Activated T-helper 2 cell treated with anti-CD3 and anti-CD28 coated beads, Interferon-gamma antibody, Interleukin-2, Interleukin-4, amounts not matched to agents 10 μg/mL and 5 μg/mL and 100 μg/mL, durations not matched to agents 14 hours and 24 hours and 36 hours (primary cell): Measurements from ENCODE around the gene UBAC2. TPM values are rescaled to one million over a fixed set of nuclear protein-coding genes. Genes with fewer than 3 reads are reported as not detected.
A peak's percentile ranks its signal among the peaks of the same experiment; 100 is the strongest.

Experiments used
- DNase-seq: peaks from one replicate; pipeline ENCODE4 v3.0.0; 2021; ENCODE audit warnings: low spot score
- H3K27ac Mint-ChIP-seq: one replicate; pipeline ENCODE4 v1.8.0; 2021; ENCODE audit warnings: mixed read lengths
- H3K27me3 Mint-ChIP-seq: one replicate; pipeline ENCODE4 v1.8.0; 2021; ENCODE audit warnings: low read depth, mixed read lengths
- H3K36me3 Mint-ChIP-seq: one replicate; pipeline ENCODE4 v1.8.0; 2021; ENCODE audit warnings: low read depth, mixed read lengths
- H3K4me1 Mint-ChIP-seq: one replicate; pipeline ENCODE4 v1.8.0; 2021; ENCODE audit warnings: low read depth, mixed read lengths
- H3K4me3 Mint-ChIP-seq: one replicate; pipeline ENCODE4 v1.8.0; 2021; ENCODE audit warnings: low read depth, mild to moderate bottlenecking, moderate library complexity, mixed read lengths
- H3K9me3 Mint-ChIP-seq: one replicate; pipeline ENCODE4 v1.8.0; 2021; ENCODE audit warnings: mixed read lengths
- intact Hi-C: fragments of 100-400 bp; cut with micrococcal nuclease; formaldehyde crosslinking; loops from one replicate; pipeline ENCODE4 v1.15.1; 2023
- total RNA-seq: library from RNA; stranded (reverse); gene quantifications from 2 replicates; pipeline ENCODE4 v1.2.3, GENCODE V29; 2022

Gene UBAC2, protein sequence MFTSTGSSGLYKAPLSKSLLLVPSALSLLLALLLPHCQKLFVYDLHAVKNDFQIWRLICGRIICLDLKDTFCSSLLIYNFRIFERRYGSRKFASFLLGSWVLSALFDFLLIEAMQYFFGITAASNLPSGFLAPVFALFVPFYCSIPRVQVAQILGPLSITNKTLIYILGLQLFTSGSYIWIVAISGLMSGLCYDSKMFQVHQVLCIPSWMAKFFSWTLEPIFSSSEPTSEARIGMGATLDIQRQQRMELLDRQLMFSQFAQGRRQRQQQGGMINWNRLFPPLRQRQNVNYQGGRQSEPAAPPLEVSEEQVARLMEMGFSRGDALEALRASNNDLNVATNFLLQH
- total RNA-seq, result 53.4 and 55.1 TPM in 2 replicates

DNA sequence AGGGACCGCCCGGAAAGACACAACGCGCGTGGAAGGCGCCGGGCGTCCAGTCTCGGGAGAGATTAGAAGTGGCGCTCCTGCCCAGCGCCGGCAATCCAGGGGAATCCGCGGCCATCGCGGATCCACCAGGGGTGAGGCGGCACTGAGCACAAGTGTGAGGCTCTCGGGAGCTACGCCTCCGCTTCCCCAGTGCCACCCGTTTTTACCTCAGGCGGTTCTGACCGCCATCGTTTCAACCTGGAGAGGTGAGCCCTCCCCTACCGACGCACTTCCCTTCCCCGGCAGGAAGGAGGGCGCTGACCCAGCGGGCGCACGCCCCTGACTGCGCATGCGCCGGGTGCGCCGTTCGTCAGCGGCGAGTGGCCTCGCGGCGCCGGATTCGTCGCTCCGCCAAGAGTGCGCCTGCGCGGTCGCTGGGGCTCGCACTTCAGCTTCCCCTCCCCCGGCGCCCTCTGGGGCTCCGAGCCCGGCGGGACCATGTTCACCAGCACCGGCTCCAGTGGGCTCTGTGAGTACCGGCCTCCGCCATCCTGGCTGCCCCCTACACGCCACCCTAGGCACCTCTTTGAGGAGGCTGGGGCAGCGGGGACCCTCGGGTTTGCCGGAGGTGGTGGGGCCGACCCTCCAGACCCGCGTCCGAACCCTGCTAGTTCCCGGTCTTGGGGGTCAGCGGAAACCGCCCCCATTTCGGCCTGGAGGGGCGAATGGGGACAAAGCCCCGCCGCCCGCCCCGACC is at the start of gene UBAC2:
Gene UBAC2 (plus strand): TSS at position 423 of the 736 bp plus-strand sequence. CDS start 55 bp downstream, at position 478.
- H3K36me3 Mint-ChIP-seq, result peaks cover 45% of the 10 kb centered on the region
- peak within 1 kb of the TSS; percentile 97 for H3K4me3 Mint-ChIP-seq
- no peaks in the 10 kb centered on the region for H3K9me3 Mint-ChIP-seq
- peak within 1 kb of the TSS; percentile 93 for H3K27ac Mint-ChIP-seq
- H3K4me1 Mint-ChIP-seq, result peaks cover 53% of the 10 kb centered on the region
- peak; percentile 96 for DNase-seq
- H3K27me3 Mint-ChIP-seq, result no peaks in the 10 kb centered on the region
- intact Hi-C loops, result loop anchor here (1.0 to 10.0 kb wide), 4 partner anchors 58 to 304 kb away; partner anchors contain the start of genes GPR18 and TM9SF2

DNA sequence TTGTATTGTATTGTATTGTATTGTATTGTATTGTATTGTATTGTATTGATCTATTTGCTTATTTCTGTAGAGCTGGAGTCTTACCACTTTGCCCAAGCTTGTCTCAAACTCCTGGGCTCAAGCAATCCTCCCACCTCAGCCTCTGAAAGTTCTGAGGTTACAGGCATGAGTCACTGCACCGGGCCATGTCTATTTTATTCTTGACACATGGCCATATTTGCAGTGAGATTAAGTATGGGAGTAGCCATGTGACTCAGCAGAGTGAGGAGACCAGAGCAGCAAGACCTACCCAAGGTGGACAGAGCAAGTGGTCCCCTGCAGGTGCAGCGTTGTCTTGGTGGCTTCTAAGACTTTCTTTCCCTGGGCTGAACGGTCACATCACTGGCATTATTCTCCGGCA is 49.1 kb upstream of the UBAC2 start:
- H3K9me3 Mint-ChIP-seq, result no peaks in the 10 kb centered on the region
- no peak overlapping the region for H3K4me3 Mint-ChIP-seq
- H3K4me1 Mint-ChIP-seq, result peaks cover 11% of the 10 kb centered on the region
- H3K27me3 Mint-ChIP-seq, result no peaks in the 10 kb centered on the region
- intact Hi-C loops, result no loop called here
- no peaks in the 10 kb centered on the region for H3K36me3 Mint-ChIP-seq
- H3K27ac Mint-ChIP-seq, result no peak overlapping the region
- DNase-seq, result no peak

DNA sequence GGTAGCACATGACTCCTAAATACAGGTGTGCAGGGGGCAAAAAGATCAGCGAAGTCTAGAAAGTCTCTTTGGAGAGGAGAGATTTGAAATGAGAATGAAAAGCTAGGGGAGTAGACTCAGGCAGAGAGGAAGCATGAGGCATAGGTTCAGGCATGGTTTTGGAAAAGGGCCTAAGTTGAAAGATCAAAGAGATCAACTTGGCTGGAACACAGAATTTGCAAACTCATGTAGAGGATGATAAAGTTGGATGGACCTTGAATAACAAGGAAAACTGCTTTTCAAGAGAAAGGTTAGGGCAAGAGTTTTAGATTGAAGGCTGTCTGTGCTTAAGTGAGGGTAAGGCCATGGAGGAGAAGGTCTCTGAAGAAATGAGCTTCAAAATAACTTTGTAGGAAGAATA is 47.4 kb upstream of the UBAC2 start:
- Mint-ChIP-seq H3K4me1 (peaks cover 11% of the 10 kb centered on the region), H3K9me3 (no peaks in the 10 kb centered on the region), H3K27me3 (no peaks in the 10 kb centered on the region), H3K36me3 (no peaks in the 10 kb centered on the region), H3K27ac (no peak overlapping the region), H3K4me3 (no peak overlapping the region)
- DNase-seq, result no peak
- intact Hi-C loops, result no loop called here

DNA sequence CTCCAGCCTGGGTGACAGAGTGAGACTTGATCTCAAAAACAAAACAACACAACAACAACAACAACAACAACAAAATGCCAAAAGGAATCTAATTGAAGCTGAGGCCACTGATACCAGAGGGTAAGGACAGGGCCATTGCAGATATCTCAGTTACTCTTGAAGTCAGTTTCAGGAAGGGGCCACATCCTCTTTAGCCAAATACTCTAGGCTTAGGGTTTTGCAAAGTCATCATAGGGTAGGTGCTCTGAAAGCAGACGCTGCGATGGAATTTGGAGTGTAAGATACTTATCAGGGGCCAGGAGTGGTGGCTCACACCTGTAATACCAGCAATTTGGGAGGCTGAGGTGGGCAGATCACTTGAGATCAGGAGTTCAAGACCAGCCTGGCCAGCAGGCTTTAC is 46.6 kb upstream of the UBAC2 start:
- intact Hi-C loops, result no loop called here
- Mint-ChIP-seq H3K27ac (no peak overlapping the region), H3K36me3 (no peaks in the 10 kb centered on the region), H3K9me3 (no peaks in the 10 kb centered on the region), H3K27me3 (peaks cover 5% of the 10 kb centered on the region), H3K4me1 (peaks cover 11% of the 10 kb centered on the region), H3K4me3 (no peak overlapping the region)
- no peak for DNase-seq

DNA sequence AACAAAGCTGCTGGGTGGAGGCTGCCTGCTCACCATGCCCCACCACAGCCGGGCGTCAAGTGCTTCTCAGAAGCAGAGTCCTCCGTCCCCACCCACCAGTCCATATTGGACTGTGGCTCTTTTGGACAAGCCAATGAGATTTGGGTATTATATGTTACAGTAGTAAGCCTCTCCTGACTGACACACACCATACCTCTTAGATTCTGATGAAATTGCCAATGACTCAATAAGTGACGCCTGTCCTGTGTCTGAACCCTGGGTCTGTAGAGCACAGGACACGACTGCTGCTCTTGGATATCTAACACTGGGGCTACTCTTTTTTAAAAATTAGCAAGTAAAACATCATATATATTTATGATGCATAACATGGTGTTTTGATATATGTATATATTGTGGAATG is 44.8 kb upstream of the UBAC2 start:
- no peaks in the 10 kb centered on the region for H3K9me3 Mint-ChIP-seq
- peaks cover 19% of the 10 kb centered on the region for H3K27me3 Mint-ChIP-seq
- no peak overlapping the region for H3K27ac Mint-ChIP-seq
- no peak for DNase-seq
- no peaks in the 10 kb centered on the region for H3K36me3 Mint-ChIP-seq
- no peak overlapping the region for H3K4me3 Mint-ChIP-seq
- H3K4me1 Mint-ChIP-seq, result peaks cover 10% of the 10 kb centered on the region
- intact Hi-C loops, result no loop called here

DNA sequence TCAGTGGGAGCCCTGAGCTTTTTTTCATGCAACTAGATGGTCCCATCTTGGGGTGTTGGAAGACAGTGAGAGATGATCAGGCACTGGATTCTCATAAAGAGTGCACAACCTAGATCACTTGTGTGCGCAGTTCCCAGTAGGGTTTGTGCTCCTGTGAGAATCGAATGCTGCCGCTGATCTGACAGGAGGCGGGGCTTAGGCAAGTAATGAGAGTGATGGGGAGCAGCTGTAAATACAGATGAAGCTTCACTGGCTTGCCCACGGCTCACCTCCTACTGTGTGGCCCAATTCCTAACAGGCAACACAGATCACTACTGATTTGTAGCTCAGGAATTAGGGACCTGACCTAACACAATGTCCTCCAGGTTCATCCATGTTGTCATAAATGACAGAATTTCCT is 43.6 kb upstream of the UBAC2 start:
- no peaks in the 10 kb centered on the region for H3K4me1 Mint-ChIP-seq
- no peak overlapping the region for H3K27ac Mint-ChIP-seq
- intact Hi-C loops, result no loop called here
- no peak overlapping the region for H3K4me3 Mint-ChIP-seq
- no peaks in the 10 kb centered on the region for H3K9me3 Mint-ChIP-seq
- no peak for DNase-seq
- H3K27me3 Mint-ChIP-seq, result peaks cover 23% of the 10 kb centered on the region
- H3K36me3 Mint-ChIP-seq, result no peaks in the 10 kb centered on the region

DNA sequence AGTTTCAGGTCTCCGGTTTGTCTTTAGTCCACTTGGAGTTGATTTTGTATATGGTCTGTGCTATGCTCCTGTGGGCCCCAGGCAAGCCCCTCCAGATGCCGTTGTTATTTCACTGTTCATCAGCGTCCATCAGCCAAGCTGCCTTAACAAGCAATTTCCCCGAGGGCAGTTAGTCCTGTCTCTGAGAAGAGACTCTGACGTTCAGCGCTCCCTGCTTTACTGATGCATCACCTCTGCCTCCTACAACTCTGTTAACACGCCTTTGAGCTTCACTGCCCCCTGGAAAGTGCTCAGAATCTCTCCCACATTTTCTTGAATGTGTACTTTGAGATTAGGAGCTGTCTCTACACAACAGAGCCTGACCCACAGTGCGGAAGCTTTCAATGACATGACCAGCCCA is 41.8 kb upstream of the UBAC2 start:
- intact Hi-C loops, result no loop called here
- no peak for DNase-seq
- H3K9me3 Mint-ChIP-seq, result no peaks in the 10 kb centered on the region
- no peak overlapping the region for H3K4me3 Mint-ChIP-seq
- H3K27me3 Mint-ChIP-seq, result peaks cover 28% of the 10 kb centered on the region
- no peaks in the 10 kb centered on the region for H3K4me1 Mint-ChIP-seq
- no peak overlapping the region for H3K27ac Mint-ChIP-seq
- H3K36me3 Mint-ChIP-seq, result no peaks in the 10 kb centered on the region

DNA sequence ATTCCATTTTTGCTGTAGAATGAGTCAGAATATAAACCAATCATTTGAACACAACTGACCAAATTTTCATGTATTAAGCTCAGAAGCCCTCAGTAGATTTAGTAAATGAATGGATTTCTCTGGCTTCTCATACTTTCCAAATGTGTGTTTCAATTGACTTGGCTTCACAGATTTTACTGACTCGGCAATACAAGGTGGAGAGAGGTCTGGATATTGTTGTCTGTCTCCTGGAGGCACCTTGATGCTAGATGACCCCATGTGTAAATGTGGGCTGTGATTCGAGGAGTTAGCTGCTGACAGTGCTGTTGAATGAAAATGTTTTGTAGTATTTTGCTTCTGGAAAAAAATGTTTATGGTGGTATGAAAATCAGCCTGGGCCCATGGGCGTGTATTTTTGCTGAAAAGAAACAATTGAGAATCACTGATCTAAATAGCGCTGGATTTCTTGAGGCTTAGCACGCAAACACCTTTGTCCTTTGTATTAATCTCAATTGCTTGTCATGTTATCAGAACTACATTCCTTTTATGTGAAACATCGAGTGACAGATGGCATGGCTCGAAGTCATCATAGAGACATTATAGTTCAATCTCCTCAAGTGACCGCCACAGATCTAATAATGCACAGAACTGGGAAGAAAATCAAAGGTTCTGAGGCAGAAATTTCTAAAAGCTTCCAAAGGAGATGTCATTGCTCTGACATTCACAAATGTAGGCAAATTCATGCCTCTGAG is 41.2 kb upstream of the UBAC2 start:
- Mint-ChIP-seq H3K4me1 (no peaks in the 10 kb centered on the region), H3K36me3 (no peaks in the 10 kb centered on the region), H3K27ac (no peak overlapping the region), H3K9me3 (no peaks in the 10 kb centered on the region), H3K4me3 (no peak overlapping the region), H3K27me3 (peaks cover 28% of the 10 kb centered on the region)
- intact Hi-C loops, result no loop called here
- no peak for DNase-seq

DNA sequence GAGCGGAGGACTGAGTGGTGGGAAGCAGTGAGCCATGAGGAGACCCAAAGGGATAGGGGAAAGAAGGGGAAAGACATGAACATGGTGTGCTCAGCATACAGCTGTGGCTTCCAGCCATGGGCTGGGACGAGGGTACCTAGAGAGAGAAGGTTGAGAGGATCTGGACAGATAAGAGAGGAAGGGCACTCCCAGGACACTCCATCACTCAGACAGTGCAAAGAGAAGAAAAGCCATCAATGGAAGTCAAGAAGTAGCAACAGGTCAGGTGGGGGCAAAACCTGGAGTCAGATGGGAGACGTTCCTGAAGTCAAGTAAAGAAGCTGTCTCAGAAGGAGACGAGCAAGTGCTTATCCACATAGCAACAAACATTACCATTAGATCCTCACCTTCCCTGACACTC is 40.2 kb upstream of the UBAC2 start:
- Mint-ChIP-seq H3K27me3 (peaks cover 28% of the 10 kb centered on the region), H3K36me3 (no peaks in the 10 kb centered on the region), H3K9me3 (no peaks in the 10 kb centered on the region), H3K4me1 (no peaks in the 10 kb centered on the region), H3K4me3 (no peak overlapping the region), H3K27ac (no peak overlapping the region)
- no peak for DNase-seq
- intact Hi-C loops, result no loop called here

DNA sequence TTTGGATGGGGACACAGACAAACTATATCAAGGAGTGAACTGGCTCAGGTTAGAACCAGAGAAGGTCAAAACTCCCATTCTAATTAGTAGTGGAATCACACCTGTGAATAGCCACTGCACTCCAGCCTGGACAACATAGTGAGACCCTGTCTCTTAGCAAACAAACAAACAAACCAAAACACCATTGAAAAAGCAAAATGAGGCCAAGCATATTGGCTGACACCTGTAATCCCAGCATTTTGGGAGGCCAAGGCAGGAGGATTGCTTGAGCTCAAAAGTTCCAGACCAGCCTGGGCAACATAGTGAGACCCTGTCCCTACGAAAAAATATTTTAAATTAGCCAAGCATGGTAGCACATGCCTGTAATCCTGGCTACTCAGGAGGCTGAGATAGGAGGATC is 39.1 kb upstream of the UBAC2 start:
- H3K4me3 Mint-ChIP-seq, result no peak overlapping the region
- no peak overlapping the region for H3K27ac Mint-ChIP-seq
- no peaks in the 10 kb centered on the region for H3K4me1 Mint-ChIP-seq
- no peaks in the 10 kb centered on the region for H3K36me3 Mint-ChIP-seq
- intact Hi-C loops, result no loop called here
- H3K27me3 Mint-ChIP-seq, result peaks cover 28% of the 10 kb centered on the region
- no peaks in the 10 kb centered on the region for H3K9me3 Mint-ChIP-seq
- DNase-seq, result no peak

DNA sequence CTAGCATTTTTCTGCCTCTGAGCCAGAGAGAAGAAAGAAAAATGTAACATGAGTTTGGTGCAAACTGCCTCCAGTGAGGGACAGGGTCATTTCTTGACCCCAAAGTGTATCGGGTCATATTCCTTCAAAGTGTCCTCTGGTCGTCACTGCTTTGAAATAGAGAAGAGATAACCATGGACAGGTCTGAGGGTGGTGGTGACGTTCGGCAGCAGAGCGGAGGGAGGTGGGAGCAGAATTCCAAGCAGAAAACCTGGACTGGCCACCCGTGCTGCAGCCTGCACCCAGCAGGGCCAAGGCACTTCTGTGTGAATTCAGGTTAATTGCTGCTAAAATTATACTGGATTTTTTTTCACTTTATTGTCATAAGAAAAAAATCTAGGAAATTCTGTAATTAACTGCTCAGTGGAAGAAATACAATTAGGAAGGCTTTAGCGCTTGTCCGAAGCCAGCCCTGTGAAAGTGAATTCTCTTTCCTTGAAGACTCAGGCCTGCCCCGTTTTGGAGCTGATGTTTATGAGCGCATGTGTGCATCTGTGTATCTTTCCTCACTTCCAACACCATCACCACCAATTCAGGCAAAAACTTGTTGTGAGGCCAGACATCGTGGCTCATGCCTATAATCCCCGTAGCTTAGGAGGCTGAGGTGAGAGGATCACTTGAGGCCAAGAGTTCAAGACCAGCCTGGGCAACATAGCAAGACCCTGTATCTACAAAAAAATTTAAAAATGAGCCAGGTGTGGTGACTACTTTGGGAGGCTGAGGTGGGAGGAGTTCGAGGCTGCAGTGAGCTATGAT is 37.9 kb upstream of the UBAC2 start:
- intact Hi-C loops, result no loop called here
- H3K9me3 Mint-ChIP-seq, result peaks cover 5% of the 10 kb centered on the region
- H3K4me1 Mint-ChIP-seq, result no peaks in the 10 kb centered on the region
- DNase-seq, result no peak
- H3K27ac Mint-ChIP-seq, result no peak overlapping the region
- peaks cover 28% of the 10 kb centered on the region for H3K27me3 Mint-ChIP-seq
- no peak overlapping the region for H3K4me3 Mint-ChIP-seq
- H3K36me3 Mint-ChIP-seq, result no peaks in the 10 kb centered on the region

DNA sequence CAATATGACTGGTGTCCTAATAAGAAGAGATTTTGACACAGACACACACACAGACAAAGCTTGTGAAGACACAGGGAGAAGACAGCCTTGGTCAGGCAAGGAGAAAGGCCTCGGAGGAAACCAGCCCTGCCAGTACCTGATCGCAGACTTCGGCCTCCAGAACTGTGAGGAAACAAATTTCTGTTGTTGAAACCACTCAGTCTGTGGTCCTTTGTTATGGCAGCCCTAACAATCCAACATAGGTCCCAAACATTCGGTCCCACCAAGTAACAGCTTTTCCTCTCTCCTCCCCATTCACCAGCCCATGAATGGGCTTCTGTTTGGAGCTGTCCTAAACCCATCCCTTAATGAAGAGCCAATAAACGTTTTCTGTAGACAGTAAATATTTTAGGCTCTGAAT is 36.4 kb upstream of the UBAC2 start:
- intact Hi-C loops, result no loop called here
- no peak for DNase-seq
- peaks cover 23% of the 10 kb centered on the region for H3K27me3 Mint-ChIP-seq
- peaks cover 10% of the 10 kb centered on the region for H3K9me3 Mint-ChIP-seq
- H3K4me1 Mint-ChIP-seq, result no peaks in the 10 kb centered on the region
- no peaks in the 10 kb centered on the region for H3K36me3 Mint-ChIP-seq
- no peak overlapping the region for H3K4me3 Mint-ChIP-seq
- H3K27ac Mint-ChIP-seq, result no peak overlapping the region
